HCT116 (cell line): ENCODE data around the gene R3HCC1L. TPM values are rescaled to one million over a fixed set of nuclear protein-coding genes. Genes with fewer than 3 reads are reported as not detected.

ENCODE experiments used
- ATAC-seq: fragments of 200-7000 bp; cut with Tn5 transposase; 2 replicates; pipeline ENCODE4 v1.9.1; 2020; ENCODE audit warnings: mild to moderate bottlenecking, moderate library complexity
- BruUV-seq: library from RNA; stranded (reverse); fragments of 400-500 nt; replicated peaks from 2 replicates; lab custom pipeline; 2021; lab: Mats Ljungman, UMichigan
- CTCF ChIA-PET: fragments of 300-600 bp; sonication (Branson Sonifier 250); formaldehyde crosslinking; loops from one replicate; lab custom pipeline; 2021; ENCODE audit warnings: antibody characterized with exemption; lab: Charles Lee
- POLR2A ChIA-PET: fragments of 300-600, 350-600 bp; sonication (Branson Sonifier 250); formaldehyde crosslinking; loops from one replicate; lab custom pipeline; 2021; ENCODE audit warnings: antibody characterized with exemption; lab: Charles Lee
- RAD21 ChIA-PET, 2 experiments: fragments of 300-600 bp; sonication (Branson Sonifier 250); formaldehyde crosslinking; loops; one replicate each; lab custom pipeline; 2023; ENCODE audit warnings: low total read pairs in 2 of 2; ENCODE audit not compliant: uncharacterized antibody in 2 of 2, unreplicated experiment in 2 of 2, low non-redundant PET in 1 of 2; lab: Charles Lee
- DNase-seq: peaks from one replicate; pipeline ENCODE4 v3.0.0-alpha.2; 2010; ENCODE audit warnings: low read depth, low spot score
- H2AFZ ChIP-seq: fragments of 200-600 bp; shearing (Covaris generic), sonication (generic); 2 replicates; pipeline ENCODE4 v1.6.1; 2017; ENCODE audit warnings: low read depth, mixed run types, mixed read lengths, antibody characterized with exemption, low read length; ENCODE audit not compliant: poor library complexity, severe bottlenecking
- H3K27ac ChIP-seq: 2 replicates; pipeline ENCODE4 v1.5.1; 2012; ENCODE audit warnings: low read depth, low read length
- H3K27me3 ChIP-seq: fragments of 200-600 bp; sonication (generic); 2 replicates; pipeline ENCODE4 v1.6.1; 2016; ENCODE audit warnings: mixed run types, low read length, mixed read lengths; ENCODE audit not compliant: insufficient read depth
- H3K36me3 ChIP-seq, 2 experiments: fragments of 200-500 bp in 1 of 2; fragments of 200-600 bp in 1 of 2; sonication (Bioruptor generic) in 1 of 2; sonication (generic) in 1 of 2; 2 replicates each; pipeline versions ENCODE4 v1.5.1 to v1.6.1; 2014 to 2016; ENCODE audit warnings: low read length in 2 of 2, inconsistent platforms in 1 of 2, mixed read lengths in 1 of 2, mixed run types in 1 of 2; ENCODE audit not compliant: insufficient read depth in 2 of 2, control insufficient read depth in 1 of 2
- H3K4me1 ChIP-seq, 2 experiments: fragments of 200-600 bp in 1 of 2; sonication (generic) in 1 of 2; 2 replicates each; pipeline versions ENCODE4 v1.5.1 to v1.6.1; 2012 to 2017; ENCODE audit warnings: low read length in 2 of 2, inconsistent platforms in 1 of 2, mild to moderate bottlenecking in 1 of 2, mixed read lengths in 1 of 2, mixed run types in 1 of 2, moderate library complexity in 1 of 2; ENCODE audit not compliant: insufficient read depth in 2 of 2, control insufficient read depth in 1 of 2
- H3K4me2 ChIP-seq: fragments of 200-600 bp; sonication (generic); 2 replicates; pipeline ENCODE4 v1.6.1; 2017; ENCODE audit warnings: mixed run types, low read length, mixed read lengths
- H3K4me3 ChIP-seq, 2 experiments: fragments of 200-600 bp in 1 of 2; sonication (generic) in 1 of 2; replicated peaks in 1 of 2; 2 replicates each; pipeline ENCODE4 v1.5.1; 2011 to 2016; ENCODE audit warnings: low read length in 2 of 2, control low read depth in 1 of 2, low read depth in 1 of 2, mild to moderate bottlenecking in 1 of 2, mixed read lengths in 1 of 2, mixed run types in 1 of 2
- H3K79me2 ChIP-seq: fragments of 200-600 bp; sonication (generic); 2 replicates; pipeline ENCODE4 v1.6.1; 2017; ENCODE audit warnings: mild to moderate bottlenecking, mixed run types, low read length, moderate library complexity, mixed read lengths; ENCODE audit not compliant: insufficient read depth
- H3K9ac ChIP-seq: fragments of 200-600 bp; sonication (generic); 2 replicates; pipeline ENCODE4 v1.6.1; 2016; ENCODE audit warnings: low read length, mixed read lengths
- H3K9me2 ChIP-seq: fragments of 200-600 bp; sonication (generic), shearing (Covaris generic); 2 replicates; pipeline ENCODE4 v1.6.1; 2017; ENCODE audit warnings: mixed run types, mild to moderate bottlenecking, moderate library complexity; ENCODE audit not compliant: insufficient read depth
- H3K9me3 ChIP-seq, 2 experiments: fragments of 200-500 bp in 1 of 2; fragments of 200-600 bp in 1 of 2; sonication (Bioruptor generic) in 1 of 2; sonication (generic) in 1 of 2; 2 replicates each; pipeline ENCODE4 v1.6.1; 2014 to 2017; ENCODE audit warnings: low read length in 2 of 2, mixed read lengths in 2 of 2, inconsistent platforms in 1 of 2, low read depth in 1 of 2, mild to moderate bottlenecking in 1 of 2, mixed run types in 1 of 2, moderate library complexity in 1 of 2; ENCODE audit not compliant: control insufficient read depth in 1 of 2, insufficient read depth in 1 of 2
- H4K20me1 ChIP-seq: fragments of 200-600 bp; sonication (generic), shearing (Covaris generic); 2 replicates; pipeline ENCODE4 v1.6.1; 2017; ENCODE audit warnings: mixed run types, mild to moderate bottlenecking, moderate library complexity; ENCODE audit not compliant: insufficient read depth
- CEBPB ChIP-seq: IDR thresholded peaks from 2 replicates; pipeline ENCODE4 v1.6.1; 2012; ENCODE audit warnings: low read depth
- FOSL1 ChIP-seq: IDR thresholded peaks from 2 replicates; pipeline ENCODE4 v1.6.1; 2012; ENCODE audit warnings: low read depth
- RAD21 ChIP-seq: IDR thresholded peaks from 2 replicates; pipeline ENCODE4 v1.6.1; 2012; ENCODE audit warnings: low read depth, mild to moderate bottlenecking
- SIN3A ChIP-seq: IDR thresholded peaks from 2 replicates; pipeline ENCODE4 v1.6.1; 2012; ENCODE audit warnings: low read depth
- SP1 ChIP-seq: IDR thresholded peaks from 2 replicates; pipeline ENCODE4 v1.6.1; 2012; ENCODE audit warnings: low read depth
- SRF ChIP-seq: IDR thresholded peaks from 2 replicates; pipeline ENCODE4 v1.6.1; 2012; ENCODE audit warnings: low read depth
- ZFX ChIP-seq: fragments of 450-650 bp; IDR thresholded peaks from 2 replicates; pipeline ENCODE4 v1.6.1; 2017
- intact Hi-C: fragments of 100-400 bp; cut with micrococcal nuclease; formaldehyde crosslinking; loops from 2 replicates; pipeline ENCODE4 v1.10.0; 2022
- total RNA-seq: library from RNA; stranded (reverse); gene quantifications from one replicate; pipeline ENCODE4 v1.2.1, GENCODE V29; 2021; ENCODE audit not compliant: unreplicated experiment
- TF ChIP-seq, protein P1 (sequence below): IDR thresholded peaks from 2 replicates; pipeline ENCODE4 v1.6.1; 2012
- TF ChIP-seq, protein P2 (sequence below), 3 experiments: fragments of 200-600 bp in 1 of 3; sonication (generic) in 1 of 3; IDR thresholded peaks in 2 of 3; conservative IDR thresholded peaks in 1 of 3; 2 replicates each; pipeline ENCODE4 v1.5.1; 2012 to 2017; ENCODE audit warnings: low read depth in 2 of 3, low read length in 2 of 3, antibody characterized with exemption in 1 of 3, borderline replicate concordance in 1 of 3, control low read depth in 1 of 3, mild to moderate bottlenecking in 1 of 3, mixed read lengths in 1 of 3, mixed run types in 1 of 3, moderate library complexity in 1 of 3; ENCODE audit not compliant: insufficient read depth in 1 of 3

Gene R3HCC1L
- total RNA-seq, 1 experiment from 2014 or later: 9.3 TPM

DNA sequence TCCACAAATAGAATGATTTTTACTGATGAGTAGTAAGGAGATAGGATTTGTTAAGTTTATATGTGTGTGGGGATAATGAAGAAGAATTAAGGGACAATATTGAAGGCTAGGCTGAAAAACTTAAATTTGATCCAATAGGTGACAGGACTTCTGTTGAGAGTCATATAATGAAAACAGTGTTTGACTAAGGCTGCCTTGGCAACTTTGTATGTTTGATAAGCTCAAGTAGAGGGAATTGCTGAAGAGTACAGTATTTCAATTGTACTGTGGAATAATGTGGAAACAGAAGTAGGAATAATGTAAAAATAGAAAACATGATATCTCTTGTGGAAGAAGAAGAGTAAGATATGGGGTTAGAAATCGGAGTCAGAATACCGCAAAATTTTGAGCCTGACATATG, 10.5 kb downstream of the R3HCC1L start:
- no peaks in the 10 kb centered on the region for H3K36me3 ChIP-seq
- intact Hi-C loops: no loop called here
- H4K20me1 ChIP-seq: no peaks in the 10 kb centered on the region
- ChIA-PET POLR2A (no interaction called here), RAD21 (no interaction called here), CTCF (no interaction called here)
- no peak for TF ChIP-seq RAD21
- TF ChIP-seq, protein P1, sequence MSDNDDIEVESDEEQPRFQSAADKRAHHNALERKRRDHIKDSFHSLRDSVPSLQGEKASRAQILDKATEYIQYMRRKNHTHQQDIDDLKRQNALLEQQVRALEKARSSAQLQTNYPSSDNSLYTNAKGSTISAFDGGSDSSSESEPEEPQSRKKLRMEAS: no peak
- no peak for TF ChIP-seq SIN3A
- TF ChIP-seq, protein P2, sequence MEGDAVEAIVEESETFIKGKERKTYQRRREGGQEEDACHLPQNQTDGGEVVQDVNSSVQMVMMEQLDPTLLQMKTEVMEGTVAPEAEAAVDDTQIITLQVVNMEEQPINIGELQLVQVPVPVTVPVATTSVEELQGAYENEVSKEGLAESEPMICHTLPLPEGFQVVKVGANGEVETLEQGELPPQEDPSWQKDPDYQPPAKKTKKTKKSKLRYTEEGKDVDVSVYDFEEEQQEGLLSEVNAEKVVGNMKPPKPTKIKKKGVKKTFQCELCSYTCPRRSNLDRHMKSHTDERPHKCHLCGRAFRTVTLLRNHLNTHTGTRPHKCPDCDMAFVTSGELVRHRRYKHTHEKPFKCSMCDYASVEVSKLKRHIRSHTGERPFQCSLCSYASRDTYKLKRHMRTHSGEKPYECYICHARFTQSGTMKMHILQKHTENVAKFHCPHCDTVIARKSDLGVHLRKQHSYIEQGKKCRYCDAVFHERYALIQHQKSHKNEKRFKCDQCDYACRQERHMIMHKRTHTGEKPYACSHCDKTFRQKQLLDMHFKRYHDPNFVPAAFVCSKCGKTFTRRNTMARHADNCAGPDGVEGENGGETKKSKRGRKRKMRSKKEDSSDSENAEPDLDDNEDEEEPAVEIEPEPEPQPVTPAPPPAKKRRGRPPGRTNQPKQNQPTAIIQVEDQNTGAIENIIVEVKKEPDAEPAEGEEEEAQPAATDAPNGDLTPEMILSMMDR (IDR thresholded peaks at IDR 0.05 in 2 of 3, conservative IDR thresholded peaks at IDR 0.05 in 1 of 3; ENCODE audit: borderline replicate concordance in 1 of 3, insufficient read depth in 1 of 3, low read depth in 2 of 3, low read length in 2 of 3): no peak
- TF ChIP-seq SP1: no peak
- no peaks in the 10 kb centered on the region for H3K9me3 ChIP-seq
- DNase-seq (no peak), ATAC-seq (no peak)
- no peak overlapping the region for H2AFZ ChIP-seq
- H3K4me1 ChIP-seq: no peaks in the 10 kb centered on the region
- peaks cover 87% of the 10 kb centered on the region for H3K79me2 ChIP-seq
- no peaks in the 10 kb centered on the region for H3K27me3 ChIP-seq
- no TSS peak for BruUV-seq
- no peak overlapping the region for H3K9ac ChIP-seq
- H3K9me2 ChIP-seq: no peaks in the 10 kb centered on the region
- no peak overlapping the region for H3K4me3 ChIP-seq
- no peak overlapping the region for H3K4me2 ChIP-seq
- H3K27ac ChIP-seq: no peak overlapping the region

DNA sequence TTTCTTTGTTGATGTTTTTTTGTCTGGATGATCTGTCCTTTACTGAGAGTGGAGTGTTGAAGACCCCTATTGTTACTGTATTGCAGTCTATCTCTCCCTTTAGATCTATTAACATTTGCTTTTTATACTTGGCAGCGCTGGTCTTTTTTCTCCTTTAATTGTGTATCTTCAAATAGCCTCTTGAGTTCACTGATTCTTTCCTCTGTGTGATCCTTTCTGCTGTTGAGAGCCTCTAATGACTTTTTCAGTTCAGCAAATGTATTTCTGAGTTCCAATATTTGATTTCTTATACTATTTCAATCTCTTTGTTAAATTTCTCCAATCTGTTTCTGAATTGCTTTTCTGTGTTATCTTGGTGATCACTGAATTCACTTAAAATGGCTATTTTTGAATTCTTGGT, 15.4 kb downstream of the R3HCC1L start:
- H3K36me3 ChIP-seq: no peaks in the 10 kb centered on the region
- intact Hi-C loops: no loop called here
- no peak overlapping the region for H3K27ac ChIP-seq
- H3K9me3 ChIP-seq: no peaks in the 10 kb centered on the region
- RAD21 ChIA-PET: no interaction called here
- POLR2A ChIA-PET: no interaction called here
- no peak for TF ChIP-seq ZFX
- TF ChIP-seq FOSL1: no peak
- TF ChIP-seq CEBPB: no peak
- TF ChIP-seq RAD21: no peak
- TF ChIP-seq, protein P2 (IDR thresholded peaks at IDR 0.05 in 2 of 3, conservative IDR thresholded peaks at IDR 0.05 in 1 of 3; ENCODE audit: borderline replicate concordance in 1 of 3, insufficient read depth in 1 of 3, low read depth in 2 of 3, low read length in 2 of 3): no peak
- TF ChIP-seq SRF: no peak
- CTCF ChIA-PET: no interaction called here
- H3K27me3 ChIP-seq: no peaks in the 10 kb centered on the region
- H4K20me1 ChIP-seq: no peaks in the 10 kb centered on the region
- no peak overlapping the region for H2AFZ ChIP-seq
- no peaks in the 10 kb centered on the region for H3K9me2 ChIP-seq
- ATAC-seq: no peak
- no peak overlapping the region for H3K4me2 ChIP-seq
- BruUV-seq: no TSS peak
- DNase-seq: no peak
- H3K9ac ChIP-seq: no peak overlapping the region
- no peaks in the 10 kb centered on the region for H3K4me1 ChIP-seq
- peaks cover 75% of the 10 kb centered on the region for H3K79me2 ChIP-seq
- H3K4me3 ChIP-seq: no peak overlapping the region
